NK-92 (cell line): ENCODE data around the gene ARMC9.
"Not testable (repeated sequence)": the region's sequence is repeated elsewhere in the genome, so short reads cannot be mapped to it uniquely, and the experiment has no call there.

Source experiments
- DNase-seq: peaks from one replicate; lab custom pipeline; 2025; ENCODE audit not compliant: unreplicated experiment; lab: John Stamatoyannopoulos, UW

The ARMC9 gene

DNA sequence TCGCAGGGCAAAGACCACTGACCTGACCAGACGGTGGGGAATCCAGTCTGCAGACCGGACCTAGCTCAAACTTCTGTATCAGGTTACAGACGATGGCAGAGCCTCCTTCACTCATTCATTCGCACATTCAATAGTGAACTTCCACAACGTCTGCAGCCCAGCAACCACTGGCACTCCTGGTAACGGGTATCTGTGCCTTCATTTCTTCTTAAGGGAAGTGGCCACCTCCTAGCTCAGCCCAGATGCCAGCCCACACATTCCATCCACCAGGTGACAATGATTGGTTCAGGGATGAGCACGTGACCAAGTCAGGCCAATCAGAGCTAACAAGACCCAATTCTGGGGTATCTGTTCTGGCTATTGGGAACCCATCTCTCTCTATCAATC, 15.9 kb upstream of the ARMC9 start:
- DNase-seq = no peak

DNA sequence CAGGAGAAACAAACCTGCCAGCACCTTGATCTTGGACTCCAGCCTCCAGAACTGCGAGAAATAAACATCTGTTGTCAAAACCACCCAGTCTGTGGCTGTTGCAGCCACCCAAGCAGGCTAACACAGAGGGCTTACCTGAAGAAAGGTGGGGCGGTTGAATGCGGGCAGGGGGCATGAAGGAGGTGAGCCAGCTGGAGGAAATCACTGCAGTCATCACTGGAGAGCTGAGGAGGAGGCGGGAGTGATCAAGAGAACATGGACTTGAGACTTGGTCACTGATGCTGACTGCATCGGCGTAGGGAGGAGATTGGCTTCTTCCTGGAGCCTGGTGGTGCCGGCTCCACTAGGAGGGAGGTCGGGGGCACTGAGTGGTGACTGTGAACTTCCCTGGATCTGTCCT, 14.6 kb upstream of the ARMC9 start:
- no peak for DNase-seq

- DNase-seq = no peak
Measured at GRCh38 chr2:231184319-231184718, 14.1 kb upstream of the ARMC9 start.

GRCh38 chr2:231185050-231185725, 13.2 kb upstream of the ARMC9 start:
- DNase-seq = no peak

DNA sequence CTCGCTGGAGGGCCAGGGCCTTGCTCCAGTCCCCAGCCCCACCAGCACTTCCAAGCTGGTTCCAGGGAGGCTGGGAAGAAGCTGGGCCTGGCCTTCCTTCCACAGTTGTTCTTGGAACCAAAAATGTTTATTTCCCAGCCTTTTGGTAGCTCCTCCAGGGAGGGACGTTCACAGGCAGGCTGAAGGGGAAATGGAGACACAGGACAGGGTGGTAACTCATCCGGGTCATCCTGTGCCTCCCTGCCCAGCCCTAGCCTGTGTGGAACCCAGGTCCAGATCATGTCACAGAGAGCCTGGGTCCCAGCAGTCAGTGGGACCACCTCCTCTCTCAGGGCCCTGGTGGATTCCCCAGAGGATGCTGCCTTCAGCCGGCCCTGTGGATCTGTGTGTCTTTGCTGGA, 12.5 kb upstream of the ARMC9 start:
- DNase-seq = no peak

DNA sequence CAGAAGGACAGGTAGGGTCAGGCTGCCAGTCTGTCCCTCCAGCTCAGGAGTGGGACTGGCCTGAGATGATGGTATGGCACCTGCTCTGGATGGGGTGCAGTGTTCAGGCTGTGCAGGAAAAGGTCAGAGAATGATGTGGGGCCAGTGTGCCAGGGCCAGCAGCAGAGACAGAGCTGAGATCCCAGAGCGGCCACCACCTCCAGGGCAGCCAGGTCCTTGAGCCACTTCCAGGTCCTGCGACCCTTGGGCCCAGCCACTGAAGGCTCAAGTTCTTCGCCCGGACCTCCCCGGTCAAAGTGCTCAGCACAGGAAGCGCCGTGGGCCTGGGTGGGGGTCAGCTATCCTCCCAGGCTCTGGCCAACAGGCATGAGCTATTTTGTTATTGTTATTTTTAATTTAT, 12.1 kb upstream of the ARMC9 start:
- no peak for DNase-seq

- no peak for DNase-seq
Measured at GRCh38 chr2:231187736-231188505, 10.5 kb upstream of the ARMC9 start.

- no peak for DNase-seq
Measured at GRCh38 chr2:231188506-231189170, 9.8 kb upstream of the ARMC9 start.

DNA sequence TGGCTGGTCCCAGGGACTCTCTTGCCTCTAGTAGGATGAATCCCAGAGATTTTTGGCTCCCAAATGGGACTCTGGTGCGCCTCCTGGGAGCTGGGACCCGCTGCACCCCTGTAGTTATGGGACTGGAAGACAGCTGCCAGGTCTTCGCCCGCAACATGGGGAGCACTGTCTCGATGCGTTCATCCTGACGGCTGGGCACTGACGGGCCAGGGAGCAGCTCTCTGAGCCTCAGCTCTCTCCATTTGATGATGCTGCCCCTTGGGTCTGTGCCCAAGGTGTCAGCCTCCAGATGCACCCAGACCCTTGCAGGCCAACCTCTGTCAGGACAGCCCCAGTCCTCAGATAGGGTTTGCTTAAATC, 9.3 kb upstream of the ARMC9 start:
- no peak for DNase-seq

GRCh38 chr2:231189571-231190495, 8.6 kb upstream of the ARMC9 start:
- DNase-seq = no peak

DNA sequence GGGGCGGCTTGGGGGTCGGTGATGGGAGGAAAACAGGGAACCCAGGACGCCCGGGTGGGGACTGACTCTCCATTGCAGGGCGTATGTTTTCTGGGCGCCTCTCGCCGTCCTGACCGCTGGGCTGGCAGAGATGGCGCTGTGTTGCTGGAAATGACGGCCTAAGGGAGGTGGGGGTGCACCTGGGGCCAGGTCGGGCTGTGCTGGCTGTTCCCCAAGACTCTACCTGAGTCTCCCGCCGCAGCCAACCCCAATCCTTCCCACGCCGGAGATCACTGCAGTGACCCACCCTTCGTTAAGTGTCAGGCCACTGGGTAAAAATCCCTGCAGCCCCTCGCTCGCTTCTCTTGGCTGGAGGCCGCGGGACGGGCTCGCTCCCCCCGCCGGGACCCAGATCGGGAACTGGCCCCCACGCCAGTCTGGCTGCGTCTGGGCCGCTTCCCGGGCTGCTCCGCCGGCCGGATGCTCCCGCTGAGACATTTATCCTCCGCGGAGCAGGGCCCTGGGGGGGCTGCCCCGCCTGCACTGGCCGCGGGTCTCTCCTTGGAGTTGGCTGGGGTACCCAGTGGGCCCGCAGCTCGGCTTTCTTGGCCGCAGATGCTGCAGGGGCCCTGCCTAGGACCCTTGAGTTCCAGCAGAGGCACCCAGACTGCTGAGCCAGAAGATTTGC, 7.8 kb upstream of the ARMC9 start:
- DNase-seq = no peak

DNA sequence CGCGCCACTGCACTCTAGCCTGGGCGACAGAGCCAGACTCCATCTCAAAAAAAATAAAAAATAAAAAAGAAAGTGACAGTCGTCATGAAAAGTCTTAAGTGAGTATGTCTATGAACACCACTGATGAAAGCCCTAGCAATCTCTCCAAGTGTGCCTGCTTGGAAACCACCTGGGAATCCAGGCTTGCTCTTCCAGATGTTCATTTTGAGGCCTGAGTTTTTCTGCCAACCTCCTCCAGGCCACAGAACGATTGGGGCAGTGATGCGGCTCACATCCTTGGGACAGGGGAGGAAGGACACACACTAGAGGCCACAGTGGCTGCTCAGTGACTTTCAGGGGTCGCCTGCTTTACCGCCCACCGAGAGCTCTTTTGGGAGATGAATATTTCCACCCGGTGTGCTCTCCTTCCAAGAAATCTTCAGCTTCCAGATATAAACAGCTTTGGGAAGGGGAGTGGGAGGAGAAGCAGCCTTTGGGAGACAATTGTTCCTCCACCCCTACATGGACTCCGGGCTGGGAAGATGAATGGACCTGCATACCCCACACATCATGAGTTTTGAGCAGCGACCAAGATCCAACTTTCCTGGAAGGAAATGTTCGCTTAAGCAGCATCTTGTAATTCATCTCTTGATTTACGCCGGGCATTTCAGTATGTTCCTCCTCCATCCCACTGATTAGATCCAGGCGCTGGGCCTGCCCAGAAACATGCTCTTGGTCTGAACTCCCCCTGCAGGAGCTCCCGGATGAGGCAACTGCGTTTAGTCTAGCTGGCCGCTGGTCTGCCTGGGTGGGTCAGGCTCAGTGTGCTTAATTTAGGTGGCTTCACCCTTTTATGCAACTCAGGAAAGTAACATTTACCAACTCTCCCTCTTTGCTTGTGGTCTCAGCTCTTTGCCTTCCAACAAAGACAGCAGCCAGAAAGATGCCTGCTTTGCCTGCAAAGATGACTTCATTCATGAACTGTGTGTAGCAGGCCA, 6.2 kb upstream of the ARMC9 start:
- no peak for DNase-seq

- DNase-seq = no peak
Measured at GRCh38 chr2:231193216-231193615, 5.2 kb upstream of the ARMC9 start.

DNA sequence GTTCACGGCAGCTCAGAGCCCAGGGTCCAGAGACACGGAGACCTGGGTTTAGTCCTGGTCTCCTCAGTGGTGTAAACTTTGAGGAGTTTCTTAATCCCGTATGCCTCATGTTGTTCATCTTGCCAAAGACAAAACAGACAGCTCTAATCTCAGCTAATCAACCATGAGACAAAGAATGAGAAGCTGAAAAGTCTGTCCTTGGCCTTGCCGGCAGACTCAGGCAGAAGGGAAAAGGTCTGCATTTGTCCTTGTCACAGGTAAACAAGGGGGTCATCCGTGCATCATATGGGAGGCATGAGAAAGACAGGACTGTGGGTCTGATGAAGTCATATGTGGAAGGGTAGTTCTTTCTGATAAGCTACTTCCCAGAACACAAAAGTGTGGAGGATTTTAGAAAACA, 1.8 kb upstream of the ARMC9 start:
- DNase-seq = no peak

- DNase-seq = not testable (repeated sequence)
Measured at GRCh38 chr2:231197196-231197595, 1.2 kb upstream of the ARMC9 start.

DNA sequence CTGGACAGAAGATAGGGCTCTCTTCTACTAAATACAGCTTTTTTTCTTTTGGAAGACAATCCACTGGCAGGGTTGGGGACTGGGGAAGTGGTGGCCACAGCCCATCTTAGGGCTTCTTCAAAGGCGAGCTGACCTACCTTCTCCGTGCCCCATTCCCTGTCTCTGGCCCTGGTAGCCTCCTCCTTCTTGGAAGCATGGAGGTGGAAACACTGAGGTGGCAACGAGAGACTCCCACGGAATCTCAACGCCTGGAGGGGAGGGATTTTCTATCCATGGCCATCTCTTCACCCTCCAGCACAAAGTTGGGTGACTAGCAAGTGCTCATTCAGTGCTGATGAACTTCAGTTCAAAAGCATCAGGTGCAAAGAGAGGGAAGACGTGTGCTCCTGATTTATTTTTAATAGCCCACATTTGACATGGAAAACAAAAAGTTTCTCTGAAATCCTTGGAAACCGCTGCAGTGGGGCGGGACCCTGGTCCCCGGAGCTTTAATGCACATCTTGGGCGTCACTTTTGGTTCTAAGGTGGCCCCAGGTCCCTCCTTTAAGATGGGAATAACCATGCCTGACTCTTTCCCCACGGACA, 633 bp upstream of the ARMC9 start:
- DNase-seq = no peak

GRCh38 chr2:231199219-231199618, 788 bp downstream of the ARMC9 start:
- DNase-seq = no peak

- no peak for DNase-seq
Measured at GRCh38 chr2:231200805-231201474, 2.5 kb downstream of the ARMC9 start.

- no peak for DNase-seq
Measured at GRCh38 chr2:231201475-231201814, 3.0 kb downstream of the ARMC9 start.
